Measurements from ENCODE around the gene C1QA.

Gene C1QA

GRCh38 chr1:22619798-22620197 lies 16.6 kb upstream of the C1QA start:
- no peak for DNase-seq (ENCODE audit: low read depth in 1 of 2, low spot score in 1 of 2)
- Histone ChIP-seq H3K27ac (replicated peaks) (no peak overlapping the region), H3K27me3 (ENCODE audit: insufficient read depth, poor library complexity, severe bottlenecking) (no peaks in the 10 kb centered on the region), H3K4me3 (replicated peaks; ENCODE audit: insufficient read depth, low read length) (no peak overlapping the region)
- no peak for TF ChIP-seq GABPA (IDR thresholded peaks at IDR 0.05; ENCODE audit: low read depth)
- no peak for TF ChIP-seq SPI1 (IDR thresholded peaks at IDR 0.05; ENCODE audit: borderline replicate concordance, low read depth)
- no peak for TF ChIP-seq CTCF (IDR thresholded peaks at IDR 0.05; ENCODE audit: insufficient read depth, low read length)
- TF ChIP-seq POLR2AphosphoS5 (IDR thresholded peaks at IDR 0.05; ENCODE audit: low read depth) = no peak
- TF ChIP-seq REST (IDR thresholded peaks at IDR 0.05; ENCODE audit: insufficient replicate concordance, low read depth) = no peak

- Histone ChIP-seq H3K27ac (replicated peaks) (no peak overlapping the region), H3K27me3 (ENCODE audit: insufficient read depth, poor library complexity, severe bottlenecking) (no peaks in the 10 kb centered on the region), H3K4me3 (replicated peaks; ENCODE audit: insufficient read depth, low read length) (no peak overlapping the region)
- TF ChIP-seq POLR2AphosphoS5 (IDR thresholded peaks at IDR 0.05; ENCODE audit: low read depth) (no peak), SPI1 (IDR thresholded peaks at IDR 0.05; ENCODE audit: borderline replicate concordance, low read depth) (no peak), GABPA (IDR thresholded peaks at IDR 0.05; ENCODE audit: low read depth) (no peak), CTCF (IDR thresholded peaks at IDR 0.05; ENCODE audit: insufficient read depth, low read length) (no peak), REST (IDR thresholded peaks at IDR 0.05; ENCODE audit: insufficient replicate concordance, low read depth) (no peak)
- no peak for DNase-seq (ENCODE audit: low read depth in 1 of 2, low spot score in 1 of 2)
Observed at GRCh38 chr1:22621761-22622160, 14.7 kb upstream of the C1QA start.

GRCh38 chr1:22625262-22625925 lies 11.0 kb upstream of the C1QA start:
- Histone ChIP-seq H3K4me3 (replicated peaks; ENCODE audit: insufficient read depth, low read length) (no peak overlapping the region), H3K27ac (replicated peaks) (no peak overlapping the region), H3K27me3 (ENCODE audit: insufficient read depth, poor library complexity, severe bottlenecking) (peaks cover 3% of the 10 kb centered on the region)
- no peak for DNase-seq (ENCODE audit: low read depth in 1 of 2, low spot score in 1 of 2)
- peak; percentile 92 for TF ChIP-seq REST (IDR thresholded peaks at IDR 0.05; ENCODE audit: insufficient replicate concordance, low read depth)
- no peak for TF ChIP-seq GABPA (IDR thresholded peaks at IDR 0.05; ENCODE audit: low read depth)
